HEK293 (cell line): ENCODE data around the gene TNFRSF14.

Source experiments
- CTCF ChIA-PET: fragments of 350-600 bp; formaldehyde crosslinking; extraction: SDS; loops from one replicate; lab custom pipeline; 2021; ENCODE audit warnings: antibody characterized with exemption; lab: Yijun Ruan, JAX
- POLR2A ChIA-PET: fragments of 300-600 bp; formaldehyde crosslinking; extraction: SDS; loops from one replicate; lab custom pipeline; 2020; ENCODE audit warnings: antibody characterized with exemption, inconsistent platforms; lab: Yijun Ruan, JAX
- H3K27ac ChIP-seq: fragments of 200-500 bp; sonication (Bioruptor generic); 2 replicates; pipeline ENCODE4 v1.5.1; 2014; ENCODE audit warnings: low read depth, low read length, control low read depth, inconsistent platforms; ENCODE audit errors: extremely low read depth
- H3K36me3 ChIP-seq, 2 experiments: fragments of 200-500 bp in 1 of 2; sonication (Bioruptor generic) in 1 of 2; 1 replicate in 1 of 2; 2 replicates in 1 of 2; pipeline ENCODE4 v1.5.1; 2014 to 2017; ENCODE audit warnings: inconsistent platforms in 2 of 2, low read length in 2 of 2; ENCODE audit not compliant: control insufficient read depth in 2 of 2, insufficient read depth in 1 of 2
- H3K4me1 ChIP-seq: fragments of 200-500 bp; sonication (Bioruptor generic); 2 replicates; pipeline ENCODE4 v1.5.1; 2014; ENCODE audit warnings: mild to moderate bottlenecking, low read length, inconsistent platforms; ENCODE audit not compliant: control insufficient read depth, insufficient read depth
- H3K4me3 ChIP-seq: 2 replicates; pipeline ENCODE4 v1.5.1; 2011; ENCODE audit warnings: low read depth, mild to moderate bottlenecking, control low read depth, low read length, moderate library complexity
- H3K9me3 ChIP-seq: fragments of 200-500 bp; sonication (Bioruptor generic); 2 replicates; pipeline ENCODE4 v1.5.1; 2014; ENCODE audit warnings: low read depth, low read length, inconsistent platforms; ENCODE audit not compliant: control insufficient read depth, insufficient read depth
- HOXA7 ChIP-seq: sonication (generic); formaldehyde crosslinking; IDR thresholded peaks from 2 replicates; pipeline ENCODE4 v1.8.1; 2022; ENCODE audit warnings: missing genetic modification reagents, borderline replicate concordance
- KLF1 ChIP-seq: fragments of 450-650 bp; formaldehyde crosslinking; IDR thresholded peaks from 2 replicates; pipeline ENCODE4 v1.5.1; 2016; ENCODE audit warnings: missing biosample characterization, missing genetic modification characterization
- KLF7 ChIP-seq: fragments of 450-650 bp; formaldehyde crosslinking; IDR thresholded peaks from 2 replicates; pipeline ENCODE4 v1.5.1; 2016; ENCODE audit warnings: missing biosample characterization, missing genetic modification characterization, borderline replicate concordance
- MEIS1 ChIP-seq: sonication (generic); formaldehyde crosslinking; IDR thresholded peaks from 2 replicates; pipeline ENCODE4 v1.8.1; 2022; ENCODE audit warnings: missing genetic modification reagents, mild to moderate bottlenecking, borderline replicate concordance
- REPIN1 ChIP-seq: fragments of 450-650 bp; formaldehyde crosslinking; IDR thresholded peaks from 2 replicates; pipeline ENCODE4 v1.5.1; 2017; ENCODE audit warnings: missing biosample characterization, missing genetic modification characterization, low read depth
- SP2 ChIP-seq: fragments of 450-650 bp; formaldehyde crosslinking; IDR thresholded peaks from 2 replicates; pipeline ENCODE4 v1.5.1; 2016; ENCODE audit warnings: missing biosample characterization, missing genetic modification characterization
- TCF7L2 ChIP-seq: IDR thresholded peaks from 2 replicates; pipeline ENCODE4 v1.6.1; 2011; ENCODE audit warnings: low read depth, mild to moderate bottlenecking, inconsistent platforms, low read length, moderate library complexity, borderline replicate concordance
- ZBTB17 ChIP-seq: fragments of 450-650 bp; formaldehyde crosslinking; IDR thresholded peaks from 2 replicates; pipeline ENCODE4 v1.5.1; 2016; ENCODE audit warnings: missing biosample characterization, missing genetic modification characterization
- ZFHX2 ChIP-seq: fragments of 450-650 bp; formaldehyde crosslinking; conservative IDR thresholded peaks from 2 replicates; pipeline ENCODE4 v1.5.1; 2016; ENCODE audit warnings: missing biosample characterization, missing genetic modification characterization
- ZFP3 ChIP-seq: fragments of 450-650 bp; formaldehyde crosslinking; IDR thresholded peaks from 2 replicates; pipeline ENCODE4 v1.5.1; 2016; ENCODE audit warnings: low read depth, missing biosample characterization, missing genetic modification characterization
- ZFP41 ChIP-seq: fragments of 450-650 bp; formaldehyde crosslinking; IDR thresholded peaks from 2 replicates; pipeline ENCODE4 v1.5.1; 2016; ENCODE audit warnings: missing biosample characterization, missing genetic modification characterization, borderline replicate concordance
- ZIC2 ChIP-seq: fragments of 450-650 bp; formaldehyde crosslinking; IDR thresholded peaks from 2 replicates; pipeline ENCODE4 v1.5.1; 2016; ENCODE audit warnings: missing biosample characterization, missing genetic modification characterization
- ZNF138 ChIP-seq: fragments of 450-650 bp; formaldehyde crosslinking; IDR thresholded peaks from 2 replicates; pipeline ENCODE4 v1.5.1; 2016; ENCODE audit warnings: missing biosample characterization, missing genetic modification characterization, borderline replicate concordance
- ZNF2 ChIP-seq: fragments of 450-650 bp; formaldehyde crosslinking; IDR thresholded peaks from 2 replicates; pipeline ENCODE4 v1.5.1; 2016; ENCODE audit warnings: missing biosample characterization, missing genetic modification characterization
- ZNF202 ChIP-seq: fragments of 450-650 bp; formaldehyde crosslinking; IDR thresholded peaks from 2 replicates; pipeline ENCODE4 v1.5.1; 2016; ENCODE audit warnings: missing biosample characterization, missing genetic modification characterization, borderline replicate concordance
- ZNF302 ChIP-seq: fragments of 450-650 bp; formaldehyde crosslinking; IDR thresholded peaks from 2 replicates; pipeline ENCODE4 v1.5.1; 2016; ENCODE audit warnings: missing biosample characterization, missing genetic modification characterization, low read depth
- ZNF324 ChIP-seq: fragments of 450-650 bp; formaldehyde crosslinking; IDR thresholded peaks from 2 replicates; pipeline ENCODE4 v1.5.1; 2016; ENCODE audit warnings: missing biosample characterization, missing genetic modification characterization
- ZNF473 ChIP-seq: fragments of 450-650 bp; formaldehyde crosslinking; IDR thresholded peaks from 2 replicates; pipeline ENCODE4 v1.5.1; 2017; ENCODE audit warnings: missing biosample characterization, missing genetic modification characterization
- ZNF529 ChIP-seq: fragments of 450-650 bp; formaldehyde crosslinking; IDR thresholded peaks from 2 replicates; pipeline ENCODE4 v1.5.1; 2017; ENCODE audit warnings: missing genetic modification characterization, missing biosample characterization; ENCODE audit not compliant: insufficient replicate concordance
- ZNF555 ChIP-seq: fragments of 450-650 bp; formaldehyde crosslinking; conservative IDR thresholded peaks from 2 replicates; pipeline ENCODE4 v1.5.1; 2017; ENCODE audit warnings: missing biosample characterization, mild to moderate bottlenecking, missing genetic modification characterization, inconsistent platforms
- ZNF596 ChIP-seq: fragments of 450-650 bp; IDR thresholded peaks from 2 replicates; pipeline ENCODE4 v1.5.0; 2018; ENCODE audit warnings: missing biosample characterization, mild to moderate bottlenecking, missing genetic modification characterization, moderate library complexity
- ZNF621 ChIP-seq: fragments of 450-650 bp; formaldehyde crosslinking; IDR thresholded peaks from 2 replicates; pipeline ENCODE4 v1.5.1; 2017; ENCODE audit warnings: missing biosample characterization, missing genetic modification characterization
- ZNF654 ChIP-seq: fragments of 450-650 bp; formaldehyde crosslinking; IDR thresholded peaks from 2 replicates; pipeline ENCODE4 v1.5.1; 2016; ENCODE audit warnings: low read depth, missing biosample characterization, missing genetic modification characterization
- ZNF76 ChIP-seq: fragments of 450-650 bp; formaldehyde crosslinking; IDR thresholded peaks from 2 replicates; pipeline ENCODE4; 2016; ENCODE audit warnings: low read depth, missing biosample characterization, missing genetic modification characterization, borderline replicate concordance
- ZNF777 ChIP-seq: fragments of 450-650 bp; formaldehyde crosslinking; IDR thresholded peaks from 2 replicates; pipeline ENCODE4 v1.5.1; 2017; ENCODE audit warnings: missing biosample characterization, missing genetic modification characterization, borderline replicate concordance
- ZNF785 ChIP-seq: fragments of 450-650 bp; formaldehyde crosslinking; IDR thresholded peaks from 2 replicates; pipeline ENCODE4 v1.5.1; 2016; ENCODE audit warnings: missing biosample characterization, missing genetic modification characterization
- ZNF791 ChIP-seq: fragments of 450-650 bp; formaldehyde crosslinking; IDR thresholded peaks from 2 replicates; pipeline ENCODE4 v1.5.1; 2016; ENCODE audit warnings: missing biosample characterization, missing genetic modification characterization
- TF ChIP-seq, protein P1 (sequence below): sonication (generic); formaldehyde crosslinking; IDR thresholded peaks from 2 replicates; pipeline ENCODE4 v1.8.1; 2022; ENCODE audit warnings: mild to moderate bottlenecking, moderate library complexity, missing genetic modification reagents
- TF ChIP-seq, protein P2 (sequence below): fragments of 450-650 bp; formaldehyde crosslinking; IDR thresholded peaks from 2 replicates; pipeline ENCODE4 v1.5.1; 2016; ENCODE audit warnings: missing biosample characterization, missing genetic modification characterization, low read depth
- TF ChIP-seq, protein P3 (sequence below): fragments of 450-650 bp; formaldehyde crosslinking; IDR thresholded peaks from 2 replicates; pipeline ENCODE4 v1.5.1; 2017; ENCODE audit warnings: missing biosample characterization, missing genetic modification characterization
- TF ChIP-seq, protein P4 (sequence below): fragments of 450-650 bp; formaldehyde crosslinking; IDR thresholded peaks from 2 replicates; pipeline ENCODE4 v1.5.1; 2016; ENCODE audit warnings: missing biosample characterization, missing genetic modification characterization
- TF ChIP-seq, protein P5 (sequence below): fragments of 450-650 bp; formaldehyde crosslinking; IDR thresholded peaks from 2 replicates; pipeline ENCODE4 v1.5.1; 2017; ENCODE audit warnings: missing biosample characterization, missing genetic modification characterization

The TNFRSF14 gene

DNA sequence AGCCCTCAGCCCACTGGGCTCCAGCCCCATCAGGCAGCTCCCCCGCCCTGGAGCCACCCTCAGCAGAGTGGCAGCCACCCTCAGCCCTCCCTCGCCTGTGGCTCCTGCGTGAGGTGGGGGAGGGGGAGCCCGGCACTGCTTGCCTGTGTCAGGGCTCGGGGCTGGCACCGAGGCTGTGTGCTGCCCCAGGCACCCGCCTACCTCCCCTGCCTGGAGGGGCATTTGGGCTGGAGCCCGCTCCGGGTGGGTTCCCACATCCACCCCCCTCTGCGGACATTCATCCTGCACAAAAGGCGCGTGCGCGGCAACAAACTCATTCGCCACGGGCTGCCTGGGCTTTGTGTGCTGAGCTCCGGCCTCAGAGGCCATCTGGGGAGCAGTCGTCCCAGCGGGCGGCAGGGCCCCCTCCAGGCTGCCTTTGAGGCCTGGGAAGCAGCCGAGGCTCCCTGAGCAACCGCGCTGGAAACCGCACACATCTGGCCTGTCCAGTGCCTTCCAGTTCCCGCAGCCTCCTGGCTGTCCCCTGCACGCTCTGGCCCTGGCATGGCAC, 12.6 kb upstream of the TNFRSF14 start:
- Histone ChIP-seq H3K27ac (no peak overlapping the region), H3K36me3 (no peaks in the 10 kb centered on the region), H3K4me1 (peaks cover 6% of the 10 kb centered on the region), H3K9me3 (no peaks in the 10 kb centered on the region), H3K4me3 (no peak overlapping the region)
- ChIA-PET CTCF (no interaction called here), POLR2A (interaction anchor here (0.5 to 1.4 kb wide), 3 partner anchors 9 to 100 kb away, joined by 3 to 8 read pairs (median 4); partner anchors contain the start of gene PANK4)
- TF ChIP-seq ZNF529 = no peak
- no peak for TF ChIP-seq ZFP41 (tag by site-specific recombination)
- no peak for TF ChIP-seq TCF7L2
- TF ChIP-seq ZNF2 (tag by site-specific recombination) = no peak
- TF ChIP-seq ZNF596 (tag by site-specific recombination) = no peak
- TF ChIP-seq ZNF791 = no peak
- TF ChIP-seq ZNF302 = no peak
- no peak for TF ChIP-seq ZBTB17 (tag by site-specific recombination)
- TF ChIP-seq, protein P1, sequence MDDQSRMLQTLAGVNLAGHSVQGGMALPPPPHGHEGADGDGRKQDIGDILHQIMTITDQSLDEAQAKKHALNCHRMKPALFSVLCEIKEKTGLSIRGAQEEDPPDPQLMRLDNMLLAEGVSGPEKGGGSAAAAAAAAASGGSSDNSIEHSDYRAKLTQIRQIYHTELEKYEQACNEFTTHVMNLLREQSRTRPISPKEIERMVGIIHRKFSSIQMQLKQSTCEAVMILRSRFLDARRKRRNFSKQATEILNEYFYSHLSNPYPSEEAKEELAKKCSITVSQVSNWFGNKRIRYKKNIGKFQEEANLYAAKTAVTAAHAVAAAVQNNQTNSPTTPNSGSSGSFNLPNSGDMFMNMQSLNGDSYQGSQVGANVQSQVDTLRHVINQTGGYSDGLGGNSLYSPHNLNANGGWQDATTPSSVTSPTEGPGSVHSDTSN = no peak
- TF ChIP-seq SP2 (tag by site-specific recombination) = peak; percentile 23; the same call in 1 of the 2 replicates
- peak; percentile 65 for TF ChIP-seq ZFHX2
- TF ChIP-seq MEIS1 = no peak
- no peak for TF ChIP-seq KLF7 (tag by site-specific recombination)
- TF ChIP-seq ZNF76 (tag by site-specific recombination) = no peak
- no peak for TF ChIP-seq ZNF555 (tag by site-specific recombination)
- TF ChIP-seq, protein P2, sequence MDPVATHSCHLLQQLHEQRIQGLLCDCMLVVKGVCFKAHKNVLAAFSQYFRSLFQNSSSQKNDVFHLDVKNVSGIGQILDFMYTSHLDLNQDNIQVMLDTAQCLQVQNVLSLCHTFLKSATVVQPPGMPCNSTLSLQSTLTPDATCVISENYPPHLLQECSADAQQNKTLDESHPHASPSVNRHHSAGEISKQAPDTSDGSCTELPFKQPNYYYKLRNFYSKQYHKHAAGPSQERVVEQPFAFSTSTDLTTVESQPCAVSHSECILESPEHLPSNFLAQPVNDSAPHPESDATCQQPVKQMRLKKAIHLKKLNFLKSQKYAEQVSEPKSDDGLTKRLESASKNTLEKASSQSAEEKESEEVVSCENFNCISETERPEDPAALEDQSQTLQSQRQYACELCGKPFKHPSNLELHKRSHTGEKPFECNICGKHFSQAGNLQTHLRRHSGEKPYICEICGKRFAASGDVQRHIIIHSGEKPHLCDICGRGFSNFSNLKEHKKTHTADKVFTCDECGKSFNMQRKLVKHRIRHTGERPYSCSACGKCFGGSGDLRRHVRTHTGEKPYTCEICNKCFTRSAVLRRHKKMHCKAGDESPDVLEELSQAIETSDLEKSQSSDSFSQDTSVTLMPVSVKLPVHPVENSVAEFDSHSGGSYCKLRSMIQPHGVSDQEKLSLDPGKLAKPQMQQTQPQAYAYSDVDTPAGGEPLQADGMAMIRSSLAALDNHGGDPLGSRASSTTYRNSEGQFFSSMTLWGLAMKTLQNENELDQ (tag by site-specific recombination) = no peak
- TF ChIP-seq ZNF473 = no peak
- no peak for TF ChIP-seq ZNF138 (tag by site-specific recombination)
- TF ChIP-seq ZNF777 = no peak
- TF ChIP-seq ZFP3 (tag by site-specific recombination) = no peak
- peak; percentile 86 for TF ChIP-seq ZIC2 (tag by site-specific recombination)
- no peak for TF ChIP-seq HOXA7
- TF ChIP-seq, protein P3, sequence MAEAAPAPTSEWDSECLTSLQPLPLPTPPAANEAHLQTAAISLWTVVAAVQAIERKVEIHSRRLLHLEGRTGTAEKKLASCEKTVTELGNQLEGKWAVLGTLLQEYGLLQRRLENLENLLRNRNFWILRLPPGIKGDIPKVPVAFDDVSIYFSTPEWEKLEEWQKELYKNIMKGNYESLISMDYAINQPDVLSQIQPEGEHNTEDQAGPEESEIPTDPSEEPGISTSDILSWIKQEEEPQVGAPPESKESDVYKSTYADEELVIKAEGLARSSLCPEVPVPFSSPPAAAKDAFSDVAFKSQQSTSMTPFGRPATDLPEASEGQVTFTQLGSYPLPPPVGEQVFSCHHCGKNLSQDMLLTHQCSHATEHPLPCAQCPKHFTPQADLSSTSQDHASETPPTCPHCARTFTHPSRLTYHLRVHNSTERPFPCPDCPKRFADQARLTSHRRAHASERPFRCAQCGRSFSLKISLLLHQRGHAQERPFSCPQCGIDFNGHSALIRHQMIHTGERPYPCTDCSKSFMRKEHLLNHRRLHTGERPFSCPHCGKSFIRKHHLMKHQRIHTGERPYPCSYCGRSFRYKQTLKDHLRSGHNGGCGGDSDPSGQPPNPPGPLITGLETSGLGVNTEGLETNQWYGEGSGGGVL (tag by site-specific recombination) = 0 out of 2 replicates have a peak, but pooled peaks have one; percentile 23
- no peak for TF ChIP-seq ZNF654 (tag by site-specific recombination)
- no peak for TF ChIP-seq ZNF621 (tag by site-specific recombination)
- TF ChIP-seq REPIN1 (tag by site-specific recombination) = no peak
- TF ChIP-seq KLF1 (tag by site-specific recombination) = peak; percentile 63
- TF ChIP-seq, protein P4, sequence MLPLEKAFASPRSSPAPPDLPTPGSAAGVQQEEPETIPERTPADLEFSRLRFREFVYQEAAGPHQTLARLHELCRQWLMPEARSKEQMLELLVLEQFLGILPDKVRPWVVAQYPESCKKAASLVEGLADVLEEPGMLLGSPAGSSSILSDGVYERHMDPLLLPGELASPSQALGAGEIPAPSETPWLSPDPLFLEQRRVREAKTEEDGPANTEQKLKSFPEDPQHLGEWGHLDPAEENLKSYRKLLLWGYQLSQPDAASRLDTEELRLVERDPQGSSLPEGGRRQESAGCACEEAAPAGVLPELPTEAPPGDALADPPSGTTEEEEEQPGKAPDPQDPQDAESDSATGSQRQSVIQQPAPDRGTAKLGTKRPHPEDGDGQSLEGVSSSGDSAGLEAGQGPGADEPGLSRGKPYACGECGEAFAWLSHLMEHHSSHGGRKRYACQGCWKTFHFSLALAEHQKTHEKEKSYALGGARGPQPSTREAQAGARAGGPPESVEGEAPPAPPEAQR = no peak
- TF ChIP-seq, protein P5, sequence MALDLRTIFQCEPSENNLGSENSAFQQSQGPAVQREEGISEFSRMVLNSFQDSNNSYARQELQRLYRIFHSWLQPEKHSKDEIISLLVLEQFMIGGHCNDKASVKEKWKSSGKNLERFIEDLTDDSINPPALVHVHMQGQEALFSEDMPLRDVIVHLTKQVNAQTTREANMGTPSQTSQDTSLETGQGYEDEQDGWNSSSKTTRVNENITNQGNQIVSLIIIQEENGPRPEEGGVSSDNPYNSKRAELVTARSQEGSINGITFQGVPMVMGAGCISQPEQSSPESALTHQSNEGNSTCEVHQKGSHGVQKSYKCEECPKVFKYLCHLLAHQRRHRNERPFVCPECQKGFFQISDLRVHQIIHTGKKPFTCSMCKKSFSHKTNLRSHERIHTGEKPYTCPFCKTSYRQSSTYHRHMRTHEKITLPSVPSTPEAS (tag by site-specific recombination) = no peak
- no peak for TF ChIP-seq ZNF324 (tag by site-specific recombination)
- TF ChIP-seq ZNF202 (tag by site-specific recombination) = no peak
- TF ChIP-seq ZNF785 = no peak
